ENCODE results near the gene SRGAP2B. TPM values are rescaled to one million over a fixed set of nuclear protein-coding genes. Genes with fewer than 3 reads are reported as not detected.
"Not testable (repeated sequence)": the region's sequence is repeated elsewhere in the genome, so short reads cannot be mapped to it uniquely, and the experiment has no call there.

Gene SRGAP2B
- total and polyA plus RNA-seq, 5 experiments from 2014 or later, result 0.54 to 15.2 (median 0.99) TPM

- H3K9me3 Mint-ChIP-seq, H3K4me1 Mint-ChIP-seq, H3K4me3 Mint-ChIP-seq, POLR2A ChIA-PET, ATAC-seq, H3K27ac Mint-ChIP-seq, H3K27me3 Mint-ChIP-seq, DNase-seq, H3K36me3 Mint-ChIP-seq: not testable (repeated sequence)
Measured at GRCh38 chr1:144894454-144895201, 200.5 kb downstream of the SRGAP2B start.

GRCh38 chr1:144893710-144894438 is 201.3 kb downstream of the SRGAP2B start:
- not testable (repeated sequence) for ATAC-seq

GRCh38 chr1:144893062-144893461 is 202.1 kb downstream of the SRGAP2B start:
- POLR2A ChIA-PET, DNase-seq, ATAC-seq, H3K27ac Mint-ChIP-seq, H3K36me3 Mint-ChIP-seq, H3K27me3 Mint-ChIP-seq, H3K4me1 Mint-ChIP-seq, H3K9me3 Mint-ChIP-seq, H3K4me3 Mint-ChIP-seq: not testable (repeated sequence)

More at GRCh38 chr1:144893710-144894438, 201.3 kb downstream of the SRGAP2B start:
- DNase-seq, result peak in 1 of 10 donors; percentile 1
- H3K4me1 Mint-ChIP-seq, H3K27me3 Mint-ChIP-seq, H3K36me3 Mint-ChIP-seq, H3K4me3 Mint-ChIP-seq, H3K27ac Mint-ChIP-seq, POLR2A ChIA-PET, H3K9me3 Mint-ChIP-seq: not testable (repeated sequence)

- H3K36me3 Mint-ChIP-seq, H3K27me3 Mint-ChIP-seq: not testable (repeated sequence)
Measured at GRCh38 chr1:144889450-144890115, 205.5 kb downstream of the SRGAP2B start.

GRCh38 chr1:144883022-144883421 is 212.1 kb downstream of the SRGAP2B start:
- H3K9me3 Mint-ChIP-seq, ATAC-seq, POLR2A ChIA-PET, H3K36me3 Mint-ChIP-seq, H3K27me3 Mint-ChIP-seq, H3K4me1 Mint-ChIP-seq, H3K27ac Mint-ChIP-seq: not testable (repeated sequence)
- peak overlapping the region in 5 of 10 donors; percentile 25 to 73 (median 58) for H3K4me3 Mint-ChIP-seq
- peak in 7 of 10 donors; percentile 3 to 56 (median 17) for DNase-seq

More at GRCh38 chr1:144889450-144890115, 205.5 kb downstream of the SRGAP2B start:
- H3K4me1 Mint-ChIP-seq, DNase-seq, POLR2A ChIA-PET, ATAC-seq, H3K27ac Mint-ChIP-seq, H3K4me3 Mint-ChIP-seq, H3K9me3 Mint-ChIP-seq: not testable (repeated sequence)

GRCh38 chr1:144882343-144882742 is 212.8 kb downstream of the SRGAP2B start:
- H3K36me3 Mint-ChIP-seq, POLR2A ChIA-PET, H3K4me3 Mint-ChIP-seq, ATAC-seq, H3K4me1 Mint-ChIP-seq, H3K9me3 Mint-ChIP-seq, H3K27ac Mint-ChIP-seq, H3K27me3 Mint-ChIP-seq: not testable (repeated sequence)
- DNase-seq, result peak in 1 of 10 donors; percentile 16

- H3K4me3 Mint-ChIP-seq, H3K27ac Mint-ChIP-seq, ATAC-seq, H3K9me3 Mint-ChIP-seq, H3K27me3 Mint-ChIP-seq, POLR2A ChIA-PET, H3K4me1 Mint-ChIP-seq, H3K36me3 Mint-ChIP-seq: not testable (repeated sequence)
- DNase-seq, result peak in 1 of 10 donors; percentile 8
Measured at GRCh38 chr1:144858607-144859006, 236.5 kb downstream of the SRGAP2B start.

Other genes with a start within 250 kb of the SRGAP2B start
- gene FAM72D, start 646 bp upstream of the SRGAP2B start, total RNA-seq, result under 1 TPM in 1 of 2 experiments, not detected in 1; 0.31 TPM
- gene FAM72D, start 646 bp upstream of the SRGAP2B start, polyA plus RNA-seq, result not detected
- not detected for gene PPIAL4D, start 146.8 kb upstream of the SRGAP2B start, total RNA-seq
- gene PPIAL4D, start 146.8 kb upstream of the SRGAP2B start, polyA plus RNA-seq, result not detected

Data from naive thymus-derived CD8-positive, alpha-beta T cell (primary cell).